Activated CD4-positive, alpha-beta T cell treated with anti-CD3 and anti-CD28 coated beads, Interleukin-2, amount 50 U/mL, for 24 hours (primary cell): ENCODE data around the gene LRRC73.

Source experiments
- DNase-seq, 2 donors: peaks; one replicate each; pipeline ENCODE4 v3.0.0-alpha.2; 2020; ENCODE audit warnings: low read depth in 1 of 2, low spot score in 1 of 2

The LRRC73 gene

GRCh38 chr6:43493833-43494232 lies 16.3 kb downstream of the LRRC73 start:
- DNase-seq, result no peak

GRCh38 chr6:43493230-43493629 lies 16.9 kb downstream of the LRRC73 start:
- DNase-seq, result no peak

GRCh38 chr6:43492673-43493072 lies 17.5 kb downstream of the LRRC73 start:
- DNase-seq, result no peak

GRCh38 chr6:43491750-43492661 lies 18.1 kb downstream of the LRRC73 start:
- no peak for DNase-seq

GRCh38 chr6:43490523-43490939 lies 19.6 kb downstream of the LRRC73 start:
- no peak for DNase-seq

GRCh38 chr6:43489277-43490072 lies 20.7 kb downstream of the LRRC73 start:
- DNase-seq, result no peak

- DNase-seq, result no peak
Measured at GRCh38 chr6:43488667-43489276, 21.4 kb downstream of the LRRC73 start.

- DNase-seq, result no peak
Measured at GRCh38 chr6:43481591-43482236, 28.4 kb downstream of the LRRC73 start.

- no peak for DNase-seq
Measured at GRCh38 chr6:43481075-43481474, 29.1 kb downstream of the LRRC73 start.

GRCh38 chr6:43478008-43478372 lies 32.2 kb downstream of the LRRC73 start:
- DNase-seq, result no peak

- peak; percentile 96 to 98 for DNase-seq
Measured at GRCh38 chr6:43477235-43478007, 32.7 kb downstream of the LRRC73 start, which contains the start of gene TJAP1. Gene TJAP1 (plus strand): TSS chr6:43477570. CDS start chr6:43499002, 21,432 bp downstream.

- DNase-seq, result no peak
Measured at GRCh38 chr6:43476746-43477145, 33.4 kb downstream of the LRRC73 start.

GRCh38 chr6:43475516-43475915 lies 34.6 kb downstream of the LRRC73 start:
- DNase-seq, result no peak

- no peak for DNase-seq
Measured at GRCh38 chr6:43472515-43472914, 37.6 kb downstream of the LRRC73 start.

GRCh38 chr6:43471399-43471798 lies 38.7 kb downstream of the LRRC73 start:
- no peak for DNase-seq

- DNase-seq, result no peak
Measured at GRCh38 chr6:43469947-43470346, 40.2 kb downstream of the LRRC73 start.

- DNase-seq, result no peak
Measured at GRCh38 chr6:43468748-43469681, 41.1 kb downstream of the LRRC73 start.

GRCh38 chr6:43468240-43468639 lies 41.9 kb downstream of the LRRC73 start:
- DNase-seq, result no peak

- no peak for DNase-seq
Measured at GRCh38 chr6:43467752-43468151, 42.4 kb downstream of the LRRC73 start.
